Thoracic aorta (tissue), 2 donors: Measurements from ENCODE around the gene NRP2. TPM values are rescaled to one million over a fixed set of nuclear protein-coding genes. Genes with fewer than 3 reads are reported as not detected.

Experiments used
- ATAC-seq: fragments of 150-250 bp; one replicate; pipeline ENCODE4 v1.8.0; 2017; ENCODE audit warnings: low read depth; ENCODE audit not compliant: insufficient number of reproducible peaks, low FRiP score
- DNase-seq: peaks from one replicate; pipeline ENCODE4 v3.0.0-alpha.2; 2020; ENCODE audit warnings: low spot score
- H3K27ac ChIP-seq, 2 donors: fragments of 200-600 bp; sonication (generic); 1 replicate in 1 of 2; 2 replicates in 1 of 2; pipeline ENCODE4 v1.5.1; 2016; ENCODE audit warnings: mild to moderate bottlenecking in 2 of 2, moderate library complexity in 2 of 2
- H3K27me3 ChIP-seq: fragments of 200-600 bp; sonication (generic); replicated peaks from 2 replicates; pipeline ENCODE4 v1.6.0; 2016; ENCODE audit warnings: mild to moderate bottlenecking; ENCODE audit not compliant: insufficient read depth
- H3K36me3 ChIP-seq: fragments of 200-600 bp; sonication (generic); one replicate; pipeline ENCODE4 v1.5.1; 2016
- H3K4me1 ChIP-seq, 2 donors: fragments of 200-600 bp; sonication (generic); 1 replicate in 1 of 2; 2 replicates in 1 of 2; pipeline versions ENCODE4 v1.5.1 to v1.6.0; 2016; ENCODE audit warnings: low read depth in 2 of 2, mild to moderate bottlenecking in 1 of 2; ENCODE audit not compliant: control insufficient read depth in 1 of 2
- H3K4me3 ChIP-seq: fragments of 200-600 bp; sonication (generic); 2 replicates; pipeline ENCODE4 v1.5.1; 2016; ENCODE audit warnings: mild to moderate bottlenecking
- H3K9me3 ChIP-seq: fragments of 200-600 bp; sonication (generic); 2 replicates; pipeline ENCODE4 v1.5.1; 2016
- CTCF ChIP-seq: fragments of 200-600 bp; sonication (generic); IDR thresholded peaks from one replicate; pipeline ENCODE4 v1.5.1; 2019; ENCODE audit warnings: antibody characterized with exemption
- total RNA-seq, 2 donors: library from RNA; depleted of rRNA; stranded (reverse); fragments of >200 nt; gene quantifications; one replicate each; pipeline versions ENCODE4 v1.1.0 to v1.2.3, GENCODE V29; 2016

The NRP2 gene
- total RNA-seq, 2 donors from 2014 or later = 73.5 to 75.1 TPM

GRCh38 chr2:205686783-205687640, 4.7 kb downstream of the NRP2 start:
- H3K36me3 ChIP-seq = no peaks in the 10 kb centered on the region
- DNase-seq (no peak), ATAC-seq (no peak)
- peaks cover 6 to 20% of the 10 kb centered on the region in 2 donors for H3K4me1 ChIP-seq
- no peak for TF ChIP-seq CTCF
- H3K27me3 ChIP-seq = no peaks in the 10 kb centered on the region
- H3K9me3 ChIP-seq = no peaks in the 10 kb centered on the region
- peak overlapping the region; percentile 92 for H3K4me3 ChIP-seq
- H3K27ac ChIP-seq = no peak overlapping the region

- H3K27ac ChIP-seq = no peak overlapping the region
- no peak for DNase-seq
- no peaks in the 10 kb centered on the region for H3K27me3 ChIP-seq
- no peaks in the 10 kb centered on the region for H3K36me3 ChIP-seq
- no peak overlapping the region for H3K4me3 ChIP-seq
- ATAC-seq = no peak
- no peak for TF ChIP-seq CTCF
- no peaks in the 10 kb centered on the region for H3K9me3 ChIP-seq
- peaks cover 6 to 20% of the 10 kb centered on the region in 2 donors for H3K4me1 ChIP-seq
Observed at GRCh38 chr2:205687641-205687956, 5.3 kb downstream of the NRP2 start.

GRCh38 chr2:205688417-205689200, 6.3 kb downstream of the NRP2 start:
- ATAC-seq (no peak), DNase-seq (no peak)
- no peaks in the 10 kb centered on the region for H3K36me3 ChIP-seq
- H3K27ac ChIP-seq = no peak overlapping the region
- H3K4me3 ChIP-seq = no peak overlapping the region
- TF ChIP-seq CTCF = no peak
- no peaks in the 10 kb centered on the region for H3K27me3 ChIP-seq
- peaks cover 6 to 20% of the 10 kb centered on the region in 2 donors for H3K4me1 ChIP-seq
- H3K9me3 ChIP-seq = no peaks in the 10 kb centered on the region

- no peak overlapping the region for H3K4me3 ChIP-seq
- no peak for TF ChIP-seq CTCF
- H3K4me1 ChIP-seq = peaks cover 0 to 8% of the 10 kb centered on the region in 2 donors
- no peaks in the 10 kb centered on the region for H3K36me3 ChIP-seq
- no peak overlapping the region for H3K27ac ChIP-seq
- no peaks in the 10 kb centered on the region for H3K27me3 ChIP-seq
- ATAC-seq = no peak
- DNase-seq = no peak
- no peaks in the 10 kb centered on the region for H3K9me3 ChIP-seq
Observed at GRCh38 chr2:205689820-205690219, 7.5 kb downstream of the NRP2 start.

- H3K36me3 ChIP-seq = no peaks in the 10 kb centered on the region
- no peak overlapping the region for H3K4me3 ChIP-seq
- no peak overlapping the region for H3K27ac ChIP-seq
- no peaks in the 10 kb centered on the region for H3K27me3 ChIP-seq
- no peaks in the 10 kb centered on the region for H3K4me1 ChIP-seq
- ATAC-seq = no peak
- no peak for DNase-seq
- H3K9me3 ChIP-seq = no peaks in the 10 kb centered on the region
- TF ChIP-seq CTCF = no peak
Observed at GRCh38 chr2:205692104-205692503, 9.8 kb downstream of the NRP2 start.
